Endothelial cell (in vitro differentiated cells): ENCODE results near the gene ADGRD2. TPM values are rescaled to one million over a fixed set of nuclear protein-coding genes. Genes with fewer than 3 reads are reported as not detected.

Experiments
- DNase-seq: peaks from one replicate; pipeline ENCODE4 v3.0.0; 2021; ENCODE audit warnings: low spot score
- H3K27ac Mint-ChIP-seq: one replicate; pipeline ENCODE4 v1.8.0; 2021; ENCODE audit warnings: mixed read lengths, inconsistent platforms; ENCODE audit not compliant: unreplicated experiment
- H3K27me3 Mint-ChIP-seq: one replicate; pipeline ENCODE4 v1.8.0; 2021; ENCODE audit warnings: mild to moderate bottlenecking, moderate library complexity, mixed read lengths, inconsistent platforms; ENCODE audit not compliant: unreplicated experiment
- H3K36me3 Mint-ChIP-seq: one replicate; pipeline ENCODE4 v1.8.0; 2021; ENCODE audit warnings: mild to moderate bottlenecking, low read depth, mixed read lengths, inconsistent platforms; ENCODE audit not compliant: unreplicated experiment
- H3K4me1 Mint-ChIP-seq: one replicate; pipeline ENCODE4 v1.8.0; 2021; ENCODE audit warnings: mild to moderate bottlenecking, mixed read lengths, inconsistent platforms; ENCODE audit not compliant: unreplicated experiment
- H3K4me3 Mint-ChIP-seq: one replicate; pipeline ENCODE4 v1.8.0; 2021; ENCODE audit warnings: mild to moderate bottlenecking, mixed read lengths, inconsistent platforms; ENCODE audit not compliant: unreplicated experiment
- H3K9me3 Mint-ChIP-seq: one replicate; pipeline ENCODE4 v1.8.0; 2021; ENCODE audit warnings: mixed read lengths, inconsistent platforms; ENCODE audit not compliant: unreplicated experiment
- CTCF ChIP-seq: fragments of 200-600 bp; sonication (generic); IDR thresholded peaks from one replicate; pipeline ENCODE4 v1.5.0; 2021; ENCODE audit warnings: antibody characterized with exemption; ENCODE audit not compliant: unreplicated experiment
- long read RNA-seq: library from polyadenylated mRNA; unstranded; transcript quantifications from one replicate; pipeline ENCODE4 v2.0.0, GENCODE V29; 2020; ENCODE audit not compliant: unreplicated experiment
- total RNA-seq: library from RNA; stranded (reverse); fragmentation: NEBNext Ultra II Directional; extraction: Animal tissue kit (Norgen Biotek cat#: 25700); gene quantifications from one replicate; pipeline ENCODE4 v1.2.1, GENCODE V29; 2021; ENCODE audit not compliant: unreplicated experiment

ADGRD2 gene
- not detected for total RNA-seq
- long read RNA-seq = 0 reads

- Mint-ChIP-seq H3K27ac (no peak within 1 kb of the TSS), H3K9me3 (no peaks in the 10 kb centered on the region), H3K4me1 (peaks cover 5% of the 10 kb centered on the region), H3K4me3 (peak within 1 kb of the TSS; percentile 47), H3K36me3 (no peaks in the 10 kb centered on the region), H3K27me3 (peaks cover 7% of the 10 kb centered on the region)
- DNase-seq = peak; percentile 47
- TF ChIP-seq CTCF = no peak
Observed at GRCh38 chr9:124450241-124450924, at the start of gene ADGRD2. TSS of gene ADGRD2 (plus strand) at chr9:124450451. CDS start at chr9:124451667, 1,216 bp downstream.

GRCh38 chr9:124403246-124403645, 47.0 kb upstream of the ADGRD2 start:
- peak overlapping the region; percentile 6 for H3K4me3 Mint-ChIP-seq
- peaks cover 26% of the 10 kb centered on the region for H3K36me3 Mint-ChIP-seq
- TF ChIP-seq CTCF = no peak
- no peak for DNase-seq
- no peak overlapping the region for H3K27ac Mint-ChIP-seq
- peaks cover 3% of the 10 kb centered on the region for H3K27me3 Mint-ChIP-seq
- H3K4me1 Mint-ChIP-seq = peaks cover 25% of the 10 kb centered on the region
- H3K9me3 Mint-ChIP-seq = no peaks in the 10 kb centered on the region

GRCh38 chr9:124409410-124409809, 40.8 kb upstream of the ADGRD2 start:
- no peak overlapping the region for H3K4me3 Mint-ChIP-seq
- peaks cover 23% of the 10 kb centered on the region for H3K36me3 Mint-ChIP-seq
- no peaks in the 10 kb centered on the region for H3K9me3 Mint-ChIP-seq
- no peak overlapping the region for H3K27ac Mint-ChIP-seq
- TF ChIP-seq CTCF = no peak
- peaks cover 7% of the 10 kb centered on the region for H3K4me1 Mint-ChIP-seq
- no peak for DNase-seq
- H3K27me3 Mint-ChIP-seq = no peaks in the 10 kb centered on the region

- peaks cover 12% of the 10 kb centered on the region for H3K4me1 Mint-ChIP-seq
- H3K36me3 Mint-ChIP-seq = peaks cover 19% of the 10 kb centered on the region
- H3K27ac Mint-ChIP-seq = no peak overlapping the region
- H3K9me3 Mint-ChIP-seq = no peaks in the 10 kb centered on the region
- TF ChIP-seq CTCF = peak; percentile 74
- no peak for DNase-seq
- H3K4me3 Mint-ChIP-seq = no peak overlapping the region
- peaks cover 8% of the 10 kb centered on the region for H3K27me3 Mint-ChIP-seq
Observed at GRCh38 chr9:124410321-124410913, 39.8 kb upstream of the ADGRD2 start.
